ENCODE measurements around the gene KANTR.

- TF ChIP-seq CTCF (IDR thresholded peaks at IDR 0.05) (no peak), POLR2A (IDR thresholded peaks at IDR 0.05) (no peak)
These were observed 31.6 kb downstream of the KANTR start for GRCh38 chrX:53125506-53125905.
